Measurements from ENCODE around the gene KRT24. TPM values are rescaled to one million over a fixed set of nuclear protein-coding genes. Genes with fewer than 3 reads are reported as not detected.
A peak's percentile ranks its signal among the peaks of the same experiment; 100 is the strongest.

KRT24 gene
- total and polyA plus RNA-seq, 2 donors (not counting 3 experiments of a cell fraction or from before 2014, with no cell fraction given) = not detected

DNA sequence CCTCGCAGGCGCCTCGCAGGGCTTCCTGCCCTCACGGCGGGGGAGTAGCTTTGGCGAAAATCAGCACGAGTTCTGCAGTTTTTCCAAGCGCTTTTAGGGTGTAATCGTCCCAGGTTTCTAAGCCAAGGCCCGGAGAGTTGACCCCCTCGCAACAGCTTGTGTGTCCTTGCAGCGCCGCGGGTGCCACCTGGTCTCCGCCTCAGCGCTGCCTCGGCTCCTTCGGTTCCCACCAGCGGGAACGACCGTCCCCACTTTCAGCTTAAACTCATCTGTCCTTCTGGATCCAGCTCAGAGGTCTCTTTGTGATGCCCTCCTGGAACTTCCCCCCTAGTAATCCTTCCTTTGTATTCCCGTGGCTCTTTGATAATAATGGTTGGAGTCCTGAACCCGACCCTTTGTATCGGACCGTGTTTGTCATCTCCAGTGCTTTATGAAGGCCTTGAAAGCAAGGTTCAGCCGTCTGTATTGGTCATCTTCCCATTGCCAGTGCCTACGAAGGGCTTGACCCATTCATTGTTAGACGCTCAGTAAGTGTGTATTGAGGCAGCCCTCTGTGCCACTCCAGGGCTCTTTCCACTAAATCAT, 55.1 kb downstream of the KRT24 start:
- TF ChIP-seq POLR2A (IDR thresholded peaks at IDR 0.05; ENCODE audit: low read depth, low read length) (peak; percentile 11), JUN (IDR thresholded peaks at IDR 0.05; ENCODE audit: borderline replicate concordance, insufficient read depth, insufficient read length, low read depth) (no peak), POLR2AphosphoS5 (IDR thresholded peaks at IDR 0.05; ENCODE audit: insufficient read depth, low read depth, low read length) (no peak)
- FAIRE-seq (peak; percentile 21), DNase-seq (ENCODE audit: low read depth, low spot score) (peak; percentile 53)
- Histone ChIP-seq H3K27me3 (ENCODE audit: control insufficient read depth in 2 of 2, insufficient read depth in 2 of 2, low read length in 2 of 2) (no peaks in the 10 kb centered on the region), H3K4me1 (ENCODE audit: control insufficient read depth, extremely low read depth, insufficient read depth, low read length) (peaks cover 22% of the 10 kb centered on the region), H3K36me3 (ENCODE audit: control insufficient read depth in 2 of 2, extremely low read depth in 1 of 2, insufficient read depth in 2 of 2, low read length in 2 of 2) (peaks cover under 1 to 14% of the 10 kb centered on the region in 2 experiments), H3K4me2 (ENCODE audit: insufficient read depth, low read length) (peak overlapping the region; percentile 74), H3K27ac (ENCODE audit: insufficient read depth, low read depth, low read length) (peak overlapping the region; percentile 96), H3K9ac (replicated peaks; ENCODE audit: extremely low read depth, insufficient read depth, low read length) (peak overlapping the region; percentile 100), H2AFZ (ENCODE audit: low read depth, low read length) (peak overlapping the region; percentile 94), H3K9me3 (replicated peaks; ENCODE audit: control insufficient read depth, insufficient read depth, low read length) (no peaks in the 10 kb centered on the region), H3K9me1 (replicated peaks; ENCODE audit: control insufficient read depth, extremely low read depth, insufficient read depth, low read length) (no peaks in the 10 kb centered on the region), H3K79me2 (ENCODE audit: control insufficient read depth, insufficient read depth, low read length) (peaks cover 42% of the 10 kb centered on the region), H4K20me1 (replicated peaks; ENCODE audit: control insufficient read depth, extremely low read depth, insufficient read depth, low read length) (peaks cover 2% of the 10 kb centered on the region), H3K4me3 (replicated peaks in 1 of 3; ENCODE audit: insufficient read depth in 1 of 3, low read depth in 1 of 3, low read length in 3 of 3) (peak overlapping the region; percentile 62 to 100 (median 100))
- ChIA-PET POLR2A (no interaction called here), CTCF (interaction anchor here (0.6 to 2.8 kb wide), 5 partner anchors 21 to 1014 kb away, joined by 3 to 11 read pairs (median 4); no protein-coding TSS in a partner anchor)
- BruUV-seq (replicated peaks) = TSS peak; percentile 59
- intact Hi-C loops (cut with micrococcal nuclease) (loop anchor here (1.0 to 10.0 kb wide), 3 partner anchors 143 to 1016 kb away; no protein-coding TSS in a partner anchor), dilution Hi-C loops (cut with MboI; ENCODE audit: extremely low pct_ligation_motif_present, low sequenced_read_pairs) (no loop called here)

Other genes with a start within 250 kb of the KRT24 start
- not detected in 2 replicates for gene TNS4, start 202.1 kb downstream of the KRT24 start, total RNA-seq
- gene TNS4, start 202.1 kb downstream of the KRT24 start, polyA plus RNA-seq = not detected in 2 replicates
- gene CCR7, start 138.3 kb downstream of the KRT24 start, total RNA-seq = 0.30 TPM in 1 of 2 replicates, not detected in the other
- gene CCR7, start 138.3 kb downstream of the KRT24 start, polyA plus RNA-seq = 0.18 and 0.25 TPM in 2 replicates
- gene SMARCE1, start 55.9 kb downstream of the KRT24 start, total RNA-seq = 120 and 127 TPM in 2 replicates
- 21.5 and 28.4 TPM in 2 replicates for gene SMARCE1, start 55.9 kb downstream of the KRT24 start, polyA plus RNA-seq
- not detected in 2 replicates for gene KRT222, start 38.6 kb downstream of the KRT24 start, total RNA-seq
- not detected in 2 replicates for gene KRT222, start 38.6 kb downstream of the KRT24 start, polyA plus RNA-seq
- not detected in 2 replicates for gene KRT25, start 51.6 kb upstream of the KRT24 start, total RNA-seq
- not detected in 2 replicates for gene KRT25, start 51.6 kb upstream of the KRT24 start, polyA plus RNA-seq
- not detected in 2 replicates for gene KRT26, start 68.4 kb upstream of the KRT24 start, total RNA-seq
- not detected in 2 replicates for gene KRT26, start 68.4 kb upstream of the KRT24 start, polyA plus RNA-seq
- not detected in 2 replicates for gene KRT27, start 78.8 kb upstream of the KRT24 start, total RNA-seq
- not detected in 2 replicates for gene KRT27, start 78.8 kb upstream of the KRT24 start, polyA plus RNA-seq
- not detected in 2 replicates for gene KRT28, start 96.2 kb upstream of the KRT24 start, total RNA-seq
- gene KRT28, start 96.2 kb upstream of the KRT24 start, polyA plus RNA-seq = not detected in 2 replicates
- gene KRT10, start 118.9 kb upstream of the KRT24 start, total RNA-seq = 51.4 and 55.6 TPM in 2 replicates
- gene KRT10, start 118.9 kb upstream of the KRT24 start, polyA plus RNA-seq = 5.1 and 5.4 TPM in 2 replicates
- gene KRT12, start 163.5 kb upstream of the KRT24 start, total RNA-seq = not detected in 2 replicates
- not detected in 2 replicates for gene KRT12, start 163.5 kb upstream of the KRT24 start, polyA plus RNA-seq
- not detected in 2 replicates for gene KRT20, start 181.5 kb upstream of the KRT24 start, total RNA-seq
- not detected in 2 replicates for gene KRT20, start 181.5 kb upstream of the KRT24 start, polyA plus RNA-seq
- gene KRT23, start 233.9 kb upstream of the KRT24 start, total RNA-seq = not detected in 2 replicates
- gene KRT23, start 233.9 kb upstream of the KRT24 start, polyA plus RNA-seq = not detected in 2 replicates

Measured in endothelial cell of umbilical vein (primary cell).